Smooth muscle cell of the brain vasculature (primary cell): ENCODE results near the gene HABP4.

Experiments
- DNase-seq: peaks from one replicate; pipeline ENCODE4 v3.0.0-alpha.2; 2012; ENCODE audit warnings: low read depth, low spot score

The HABP4 gene

GRCh38 chr9:96519787-96520186 is 69.8 kb downstream of the HABP4 start:
- DNase-seq = no peak

GRCh38 chr9:96522366-96522765 is 72.4 kb downstream of the HABP4 start:
- no peak for DNase-seq

- DNase-seq = no peak
These were observed 73.4 kb downstream of the HABP4 start for GRCh38 chr9:96523374-96523773.

GRCh38 chr9:96524045-96524444 is 74.1 kb downstream of the HABP4 start:
- DNase-seq = no peak

GRCh38 chr9:96524764-96525163 is 74.8 kb downstream of the HABP4 start:
- no peak for DNase-seq

- DNase-seq = no peak
These were observed 82.2 kb downstream of the HABP4 start for GRCh38 chr9:96532173-96532572.

- DNase-seq = no peak
These were observed 90.1 kb downstream of the HABP4 start for GRCh38 chr9:96540106-96540505.
